ENCODE results near the gene HIBADH.

Gene HIBADH

DNA sequence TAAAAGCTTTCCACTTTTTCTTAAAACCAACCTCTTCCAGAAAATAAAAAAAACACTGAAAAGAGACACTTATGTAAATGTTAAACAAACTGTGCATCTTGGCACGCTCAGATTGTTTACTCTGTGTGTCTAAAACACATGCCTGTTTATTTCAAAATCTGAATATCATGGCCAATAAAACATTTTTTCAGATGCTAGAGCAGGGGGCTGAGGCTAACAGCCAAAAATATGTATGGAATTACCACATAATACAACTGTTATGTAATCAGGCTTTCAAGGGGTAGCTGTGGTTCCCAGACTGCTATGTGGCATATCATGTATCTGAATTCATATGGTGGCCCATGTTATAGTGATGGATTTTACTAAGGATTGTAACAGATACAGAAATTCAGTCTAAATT lies 130.4 kb downstream of the HIBADH start:
- no peak for TF ChIP-seq FOXP2 (optimal IDR thresholded peaks at IDR 0.05; ENCODE audit: borderline replicate concordance, extremely low read depth, extremely low read length, insufficient read depth)
- TF ChIP-seq POLR2AphosphoS5 (IDR thresholded peaks at IDR 0.05; ENCODE audit: low read depth, low read length): no peak
- TF ChIP-seq, protein P1, sequence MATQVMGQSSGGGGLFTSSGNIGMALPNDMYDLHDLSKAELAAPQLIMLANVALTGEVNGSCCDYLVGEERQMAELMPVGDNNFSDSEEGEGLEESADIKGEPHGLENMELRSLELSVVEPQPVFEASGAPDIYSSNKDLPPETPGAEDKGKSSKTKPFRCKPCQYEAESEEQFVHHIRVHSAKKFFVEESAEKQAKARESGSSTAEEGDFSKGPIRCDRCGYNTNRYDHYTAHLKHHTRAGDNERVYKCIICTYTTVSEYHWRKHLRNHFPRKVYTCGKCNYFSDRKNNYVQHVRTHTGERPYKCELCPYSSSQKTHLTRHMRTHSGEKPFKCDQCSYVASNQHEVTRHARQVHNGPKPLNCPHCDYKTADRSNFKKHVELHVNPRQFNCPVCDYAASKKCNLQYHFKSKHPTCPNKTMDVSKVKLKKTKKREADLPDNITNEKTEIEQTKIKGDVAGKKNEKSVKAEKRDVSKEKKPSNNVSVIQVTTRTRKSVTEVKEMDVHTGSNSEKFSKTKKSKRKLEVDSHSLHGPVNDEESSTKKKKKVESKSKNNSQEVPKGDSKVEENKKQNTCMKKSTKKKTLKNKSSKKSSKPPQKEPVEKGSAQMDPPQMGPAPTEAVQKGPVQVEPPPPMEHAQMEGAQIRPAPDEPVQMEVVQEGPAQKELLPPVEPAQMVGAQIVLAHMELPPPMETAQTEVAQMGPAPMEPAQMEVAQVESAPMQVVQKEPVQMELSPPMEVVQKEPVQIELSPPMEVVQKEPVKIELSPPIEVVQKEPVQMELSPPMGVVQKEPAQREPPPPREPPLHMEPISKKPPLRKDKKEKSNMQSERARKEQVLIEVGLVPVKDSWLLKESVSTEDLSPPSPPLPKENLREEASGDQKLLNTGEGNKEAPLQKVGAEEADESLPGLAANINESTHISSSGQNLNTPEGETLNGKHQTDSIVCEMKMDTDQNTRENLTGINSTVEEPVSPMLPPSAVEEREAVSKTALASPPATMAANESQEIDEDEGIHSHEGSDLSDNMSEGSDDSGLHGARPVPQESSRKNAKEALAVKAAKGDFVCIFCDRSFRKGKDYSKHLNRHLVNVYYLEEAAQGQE (IDR thresholded peaks at IDR 0.05; ENCODE audit: insufficient read depth in 1 of 2, low read depth in 2 of 2, low read length in 2 of 2): no peak
- TF ChIP-seq SIN3A (IDR thresholded peaks at IDR 0.05; ENCODE audit: borderline replicate concordance, insufficient read depth, low read length): no peak
- TF ChIP-seq TAF1 (IDR thresholded peaks at IDR 0.05; ENCODE audit: borderline replicate concordance, insufficient read depth, low read length): no peak

DNA sequence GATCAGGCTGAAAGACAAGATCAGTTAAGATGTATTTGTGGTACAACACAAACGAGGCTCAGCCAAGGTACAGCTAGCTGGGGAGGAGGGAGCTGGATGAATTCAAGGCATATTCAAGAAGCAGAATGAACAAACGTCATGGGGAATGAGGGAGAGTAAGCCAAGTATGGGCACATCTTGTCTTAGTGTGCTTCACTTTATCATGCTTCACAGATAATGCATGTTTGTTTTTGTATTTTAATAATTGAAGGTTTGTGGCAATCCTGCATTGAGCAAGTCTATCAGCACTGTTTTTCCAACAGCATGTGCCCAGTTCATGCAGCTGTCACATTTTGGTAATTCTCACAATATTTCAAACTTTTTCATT lies 135.4 kb downstream of the HIBADH start:
- no peak for TF ChIP-seq TAF1 (IDR thresholded peaks at IDR 0.05; ENCODE audit: borderline replicate concordance, insufficient read depth, low read length)
- no peak for TF ChIP-seq SIN3A (IDR thresholded peaks at IDR 0.05; ENCODE audit: borderline replicate concordance, insufficient read depth, low read length)
- TF ChIP-seq, protein P1 (IDR thresholded peaks at IDR 0.05; ENCODE audit: insufficient read depth in 1 of 2, low read depth in 2 of 2, low read length in 2 of 2): no peak
- no peak for TF ChIP-seq FOXP2 (optimal IDR thresholded peaks at IDR 0.05; ENCODE audit: borderline replicate concordance, extremely low read depth, extremely low read length, insufficient read depth)
- no peak for TF ChIP-seq POLR2AphosphoS5 (IDR thresholded peaks at IDR 0.05; ENCODE audit: low read depth, low read length)

DNA sequence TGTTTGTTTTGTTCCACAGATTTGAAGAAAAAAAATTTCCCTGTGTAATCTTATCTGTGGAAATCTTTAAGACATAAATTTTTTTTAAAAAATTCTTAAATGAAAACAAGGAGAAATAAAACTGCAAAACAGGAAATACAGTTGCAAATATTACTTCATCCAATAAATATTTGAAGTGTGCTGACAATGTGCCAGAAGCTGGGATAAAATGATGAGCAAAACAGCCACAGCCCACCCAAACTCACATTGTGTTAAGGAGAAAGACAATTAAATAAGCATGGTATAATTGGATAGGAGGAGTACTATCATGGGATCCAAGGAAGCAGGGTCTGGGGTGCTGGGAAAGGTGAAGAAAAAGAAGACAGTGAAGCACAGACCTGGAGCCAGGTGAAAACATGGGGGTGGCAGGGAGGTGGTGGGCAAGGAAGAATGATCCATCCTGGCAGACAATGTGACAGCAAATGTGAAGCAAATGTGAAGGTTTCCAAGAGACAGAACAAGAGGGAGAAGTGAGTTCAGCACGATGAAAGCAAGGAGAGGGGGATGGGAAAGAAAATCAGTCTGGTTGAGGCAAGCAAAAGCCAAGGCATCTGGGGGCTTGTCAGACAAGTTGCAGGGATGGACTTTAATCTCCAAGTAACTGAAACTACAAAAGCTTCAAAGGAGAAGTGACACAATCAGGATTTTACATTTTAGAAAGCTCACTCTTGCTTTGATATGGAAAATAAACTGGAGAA lies 135.9 kb downstream of the HIBADH start:
- TF ChIP-seq SIN3A (IDR thresholded peaks at IDR 0.05; ENCODE audit: borderline replicate concordance, insufficient read depth, low read length) (no peak), POLR2AphosphoS5 (IDR thresholded peaks at IDR 0.05; ENCODE audit: low read depth, low read length) (no peak), TAF1 (IDR thresholded peaks at IDR 0.05; ENCODE audit: borderline replicate concordance, insufficient read depth, low read length) (no peak), FOXP2 (optimal IDR thresholded peaks at IDR 0.05; ENCODE audit: borderline replicate concordance, extremely low read depth, extremely low read length, insufficient read depth) (no peak)
- TF ChIP-seq, protein P1 (IDR thresholded peaks at IDR 0.05; ENCODE audit: insufficient read depth in 1 of 2, low read depth in 2 of 2, low read length in 2 of 2): no peak

DNA sequence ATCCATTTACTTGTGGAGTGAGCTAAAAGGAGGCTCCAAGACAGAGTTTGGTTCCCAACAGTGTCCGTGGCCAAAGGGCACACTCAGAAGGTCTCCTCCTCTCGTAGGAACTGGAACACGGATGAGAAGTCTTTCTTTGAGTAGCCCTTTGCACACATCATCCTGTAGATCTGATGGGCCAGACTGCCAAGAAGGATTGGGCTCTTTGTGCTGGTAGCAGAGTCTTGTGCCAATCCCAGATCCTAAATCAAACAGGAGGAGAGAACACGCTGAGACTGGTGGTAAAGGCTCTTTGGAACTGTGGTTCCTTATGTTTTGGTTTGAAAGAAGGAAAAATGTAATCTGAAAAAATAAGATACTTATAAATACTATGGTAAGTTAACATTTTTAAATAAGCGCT lies 136.6 kb downstream of the HIBADH start:
- TF ChIP-seq FOXP2 (optimal IDR thresholded peaks at IDR 0.05; ENCODE audit: borderline replicate concordance, extremely low read depth, extremely low read length, insufficient read depth) (no peak), TAF1 (IDR thresholded peaks at IDR 0.05; ENCODE audit: borderline replicate concordance, insufficient read depth, low read length) (no peak), SIN3A (IDR thresholded peaks at IDR 0.05; ENCODE audit: borderline replicate concordance, insufficient read depth, low read length) (no peak)

DNA sequence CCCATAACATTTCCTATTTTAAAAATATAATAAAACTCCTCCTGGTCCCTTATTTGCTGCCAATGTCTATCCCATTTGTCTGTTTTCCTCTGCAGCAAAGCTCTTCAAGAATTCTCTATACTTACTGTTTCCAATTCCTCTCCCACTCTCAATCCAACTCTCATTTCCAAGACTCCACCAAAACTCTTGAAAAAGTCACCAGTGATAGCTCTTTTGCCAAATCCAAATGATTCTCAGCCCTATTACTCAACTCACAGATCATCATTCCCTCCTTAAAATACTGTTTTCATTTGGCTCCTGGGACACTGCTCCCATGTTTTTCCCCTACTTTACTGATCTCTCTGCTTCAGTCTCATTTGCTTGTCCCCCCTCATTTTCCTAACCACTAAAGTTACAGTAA lies 139.4 kb downstream of the HIBADH start:
- no peak for TF ChIP-seq TAF1 (IDR thresholded peaks at IDR 0.05; ENCODE audit: borderline replicate concordance, insufficient read depth, low read length)

DNA sequence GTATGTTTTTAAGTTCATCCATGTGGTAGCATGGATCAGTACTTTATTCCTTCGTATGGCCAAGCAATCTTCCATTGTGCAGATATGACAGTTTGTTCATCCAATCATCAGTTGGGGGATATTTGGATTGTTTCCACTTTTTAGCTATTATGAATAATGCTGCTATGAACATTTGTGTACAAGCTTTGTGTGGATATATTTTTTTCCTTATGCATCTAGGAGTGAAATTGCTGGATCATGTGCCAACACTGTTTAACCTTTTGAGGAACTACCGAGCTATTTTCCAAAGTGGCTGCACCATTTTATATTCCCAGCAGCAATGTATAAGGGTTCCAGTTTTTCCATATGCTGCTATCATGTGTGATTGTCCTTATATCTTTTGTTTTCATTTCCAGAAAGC lies 140.1 kb downstream of the HIBADH start:
- TF ChIP-seq, protein P1 (IDR thresholded peaks at IDR 0.05; ENCODE audit: insufficient read depth in 1 of 2, low read depth in 2 of 2, low read length in 2 of 2): no peak
- no peak for TF ChIP-seq FOXP2 (optimal IDR thresholded peaks at IDR 0.05; ENCODE audit: borderline replicate concordance, extremely low read depth, extremely low read length, insufficient read depth)
- TF ChIP-seq SIN3A (IDR thresholded peaks at IDR 0.05; ENCODE audit: borderline replicate concordance, insufficient read depth, low read length): no peak
